NCI-H69 (cell line): ENCODE data around the gene METTL8.
"Not testable (repeated sequence)": the region's sequence is repeated elsewhere in the genome, so short reads cannot be mapped to it uniquely, and the experiment has no call there.

Experiments used
- DNase-seq: peaks from one replicate; lab custom pipeline; 2025; lab: John Stamatoyannopoulos, UW

METTL8 gene

GRCh38 chr2:171430516-171431410, 3.0 kb downstream of the METTL8 start:
- no peak for DNase-seq

GRCh38 chr2:171422710-171423495, 10.9 kb downstream of the METTL8 start:
- DNase-seq, result not testable (repeated sequence)

- DNase-seq, result no peak
Measured at GRCh38 chr2:171420728-171421563, 12.8 kb downstream of the METTL8 start.

GRCh38 chr2:171419333-171419732, 14.5 kb downstream of the METTL8 start:
- no peak for DNase-seq

GRCh38 chr2:171416009-171416926, 17.5 kb downstream of the METTL8 start:
- DNase-seq, result peak; percentile 96

- DNase-seq, result not testable (repeated sequence)
Measured at GRCh38 chr2:171414645-171415044, 19.1 kb downstream of the METTL8 start.

- DNase-seq, result no peak
Measured at GRCh38 chr2:171412571-171413175, 21.1 kb downstream of the METTL8 start.

GRCh38 chr2:171411791-171412483, 21.9 kb downstream of the METTL8 start:
- DNase-seq, result no peak

GRCh38 chr2:171411214-171411613, 22.6 kb downstream of the METTL8 start:
- DNase-seq, result peak; percentile 5

GRCh38 chr2:171410624-171411023, 23.2 kb downstream of the METTL8 start:
- DNase-seq, result no peak

- DNase-seq, result peak; percentile 37
Measured at GRCh38 chr2:171410101-171410500, 23.7 kb downstream of the METTL8 start.

GRCh38 chr2:171409436-171409971, 24.3 kb downstream of the METTL8 start:
- DNase-seq, result peak; percentile 78

- no peak for DNase-seq
Measured at GRCh38 chr2:171407676-171408044, 26.1 kb downstream of the METTL8 start.

GRCh38 chr2:171407030-171407675, 26.6 kb downstream of the METTL8 start:
- no peak for DNase-seq

- no peak for DNase-seq
Measured at GRCh38 chr2:171406044-171406443, 27.7 kb downstream of the METTL8 start.

GRCh38 chr2:171405546-171405945, 28.2 kb downstream of the METTL8 start:
- DNase-seq, result no peak

- DNase-seq, result no peak
Measured at GRCh38 chr2:171404719-171405118, 29.1 kb downstream of the METTL8 start.

GRCh38 chr2:171404261-171404660, 29.5 kb downstream of the METTL8 start:
- DNase-seq, result no peak

GRCh38 chr2:171402906-171403580, 30.7 kb downstream of the METTL8 start:
- no peak for DNase-seq
